SU-DHL-6 (cell line): ENCODE data around the gene FAM98B.

Source experiments
- EZH2phosphoT487 ChIP-seq: fragments of 200-600 bp; sonication (generic), shearing (Covaris generic); conservative IDR thresholded peaks from 2 replicates; pipeline ENCODE4 v1.6.1; 2018; ENCODE audit warnings: mild to moderate bottlenecking, antibody characterized with exemption, low read length, moderate library complexity, mixed read lengths
- TF ChIP-seq, protein P1 (sequence below): fragments of 200-600 bp; sonication (generic); IDR thresholded peaks from one replicate; pipeline ENCODE4 v1.5.1; 2017; ENCODE audit warnings: antibody characterized with exemption, mild to moderate bottlenecking, low read length, moderate library complexity; ENCODE audit not compliant: insufficient read depth, poor library complexity, severe bottlenecking

DNA sequence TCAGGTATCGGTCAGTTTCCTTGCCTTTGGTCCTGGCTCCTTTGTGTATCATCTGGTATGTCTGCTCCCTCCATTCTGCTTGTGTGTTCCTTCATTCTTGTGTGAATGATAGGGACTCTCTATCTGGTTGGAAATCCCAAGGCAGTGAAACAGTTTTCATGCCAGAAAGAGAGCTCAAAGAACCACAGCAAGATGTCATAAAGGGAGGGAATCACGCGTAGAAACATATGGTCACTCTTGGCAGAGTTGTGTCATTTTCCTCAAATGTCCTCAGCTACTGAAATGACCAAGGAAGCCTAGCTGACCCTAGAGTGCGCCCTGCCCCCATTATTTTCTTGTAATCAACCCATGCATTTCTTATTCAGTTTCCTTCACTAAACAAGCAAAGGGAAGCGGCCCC is 62.7 kb downstream of the FAM98B start:
- TF ChIP-seq, protein P1, sequence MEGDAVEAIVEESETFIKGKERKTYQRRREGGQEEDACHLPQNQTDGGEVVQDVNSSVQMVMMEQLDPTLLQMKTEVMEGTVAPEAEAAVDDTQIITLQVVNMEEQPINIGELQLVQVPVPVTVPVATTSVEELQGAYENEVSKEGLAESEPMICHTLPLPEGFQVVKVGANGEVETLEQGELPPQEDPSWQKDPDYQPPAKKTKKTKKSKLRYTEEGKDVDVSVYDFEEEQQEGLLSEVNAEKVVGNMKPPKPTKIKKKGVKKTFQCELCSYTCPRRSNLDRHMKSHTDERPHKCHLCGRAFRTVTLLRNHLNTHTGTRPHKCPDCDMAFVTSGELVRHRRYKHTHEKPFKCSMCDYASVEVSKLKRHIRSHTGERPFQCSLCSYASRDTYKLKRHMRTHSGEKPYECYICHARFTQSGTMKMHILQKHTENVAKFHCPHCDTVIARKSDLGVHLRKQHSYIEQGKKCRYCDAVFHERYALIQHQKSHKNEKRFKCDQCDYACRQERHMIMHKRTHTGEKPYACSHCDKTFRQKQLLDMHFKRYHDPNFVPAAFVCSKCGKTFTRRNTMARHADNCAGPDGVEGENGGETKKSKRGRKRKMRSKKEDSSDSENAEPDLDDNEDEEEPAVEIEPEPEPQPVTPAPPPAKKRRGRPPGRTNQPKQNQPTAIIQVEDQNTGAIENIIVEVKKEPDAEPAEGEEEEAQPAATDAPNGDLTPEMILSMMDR, result no peak
- no peak for TF ChIP-seq EZH2phosphoT487
